ENCODE data around the gene CPLX3.
A peak's percentile ranks its signal among the peaks of the same experiment; 100 is the strongest.

Gene CPLX3

GRCh38 chr15:74802862-74803447 lies 23.5 kb upstream of the CPLX3 start:
- DNase-seq (ENCODE audit: low read depth), result no peak

GRCh38 chr15:74804935-74805334 lies 21.5 kb upstream of the CPLX3 start:
- DNase-seq (ENCODE audit: low read depth), result no peak

GRCh38 chr15:74807282-74807681 lies 19.1 kb upstream of the CPLX3 start:
- DNase-seq (ENCODE audit: low read depth), result peak; percentile 42

- no peak for DNase-seq (ENCODE audit: low read depth)
Observed at GRCh38 chr15:74808078-74808839, 18.2 kb upstream of the CPLX3 start.

- DNase-seq (ENCODE audit: low read depth), result no peak
Observed at GRCh38 chr15:74808840-74809229, 17.6 kb upstream of the CPLX3 start.

- DNase-seq (ENCODE audit: low read depth), result no peak
Observed at GRCh38 chr15:74809242-74809641, 17.2 kb upstream of the CPLX3 start.

GRCh38 chr15:74809956-74810355 lies 16.5 kb upstream of the CPLX3 start:
- no peak for DNase-seq (ENCODE audit: low read depth)

- DNase-seq (ENCODE audit: low read depth), result no peak
Observed at GRCh38 chr15:74812533-74812932, 13.9 kb upstream of the CPLX3 start, which contains the start of gene LMAN1L. TSS of gene LMAN1L (plus strand) at chr15:74812835. CDS start at chr15:74812855, 20 bp downstream.

GRCh38 chr15:74815121-74815934 lies 11.1 kb upstream of the CPLX3 start:
- DNase-seq (ENCODE audit: low read depth), result no peak

- no peak for DNase-seq (ENCODE audit: low read depth)
Observed at GRCh38 chr15:74815961-74816360, 10.5 kb upstream of the CPLX3 start.

GRCh38 chr15:74816624-74817369 lies 9.6 kb upstream of the CPLX3 start:
- DNase-seq (ENCODE audit: low read depth), result no peak

GRCh38 chr15:74817370-74817737 lies 9.1 kb upstream of the CPLX3 start:
- DNase-seq (ENCODE audit: low read depth), result no peak

- DNase-seq (ENCODE audit: low read depth), result no peak
Observed at GRCh38 chr15:74820056-74820455, 6.4 kb upstream of the CPLX3 start.

- DNase-seq (ENCODE audit: low read depth), result no peak
Observed at GRCh38 chr15:74821091-74821789, 5.2 kb upstream of the CPLX3 start.

- no peak for DNase-seq (ENCODE audit: low read depth)
Observed at GRCh38 chr15:74821790-74822158, 4.7 kb upstream of the CPLX3 start.

- DNase-seq (ENCODE audit: low read depth), result no peak
Observed at GRCh38 chr15:74822233-74822632, 4.2 kb upstream of the CPLX3 start.

- no peak for DNase-seq (ENCODE audit: low read depth)
Observed at GRCh38 chr15:74823324-74823723, 3.1 kb upstream of the CPLX3 start.

GRCh38 chr15:74824976-74825375 lies 1.5 kb upstream of the CPLX3 start:
- no peak for DNase-seq (ENCODE audit: low read depth)

GRCh38 chr15:74825866-74826265 lies 561 bp upstream of the CPLX3 start:
- DNase-seq (ENCODE audit: low read depth), result no peak

- no peak for DNase-seq (ENCODE audit: low read depth)
Observed at GRCh38 chr15:74826921-74827320, 494 bp downstream of the CPLX3 start.

GRCh38 chr15:74827614-74828013 lies 1.2 kb downstream of the CPLX3 start:
- DNase-seq (ENCODE audit: low read depth), result no peak

- DNase-seq (ENCODE audit: low read depth), result no peak
Observed at GRCh38 chr15:74828835-74829234, 2.4 kb downstream of the CPLX3 start.

All from stromal cell of bone marrow (primary cell).